ENCODE data around the gene CDHR1.

CDHR1 gene

GRCh38 chr10:84198206-84198915 is 4.0 kb downstream of the CDHR1 start:
- DNase-seq (ENCODE audit: low spot score) (no peak), FAIRE-seq (no peak)

DNA sequence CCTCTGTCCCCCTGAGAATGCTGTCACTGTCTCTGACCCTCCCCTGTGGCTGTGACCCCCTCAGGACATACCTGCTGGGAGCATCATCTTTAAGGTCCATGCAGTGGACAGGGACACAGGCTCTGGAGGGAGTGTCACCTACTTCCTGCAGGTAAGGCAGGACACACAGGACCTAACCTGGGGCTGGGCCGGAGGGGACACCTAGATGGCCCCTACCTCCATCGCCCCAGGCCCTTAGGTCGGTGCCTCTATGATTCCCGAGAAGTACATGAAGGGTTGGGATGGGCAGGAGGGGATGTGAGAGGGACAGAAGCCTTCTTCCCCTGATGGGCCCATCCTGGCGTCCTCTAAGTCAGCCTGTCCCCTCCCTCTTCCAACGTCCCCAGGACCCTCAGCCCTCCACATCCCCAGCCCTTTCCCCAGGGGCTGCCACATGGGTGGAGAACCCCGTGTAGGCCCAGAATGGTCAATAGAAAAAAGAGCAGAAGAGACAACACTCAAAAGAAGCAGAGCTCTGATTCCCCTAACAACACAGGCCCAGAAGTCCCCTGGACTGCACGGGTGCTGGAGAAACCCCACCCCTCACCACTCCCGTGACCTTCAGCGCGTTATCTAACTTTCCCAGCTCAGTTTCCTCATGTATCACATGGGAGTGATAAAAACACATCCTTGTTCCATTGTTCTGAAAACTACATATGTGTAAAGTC is 6.4 kb downstream of the CDHR1 start:
- no peak for DNase-seq (ENCODE audit: low spot score)
- FAIRE-seq = no peak

DNA sequence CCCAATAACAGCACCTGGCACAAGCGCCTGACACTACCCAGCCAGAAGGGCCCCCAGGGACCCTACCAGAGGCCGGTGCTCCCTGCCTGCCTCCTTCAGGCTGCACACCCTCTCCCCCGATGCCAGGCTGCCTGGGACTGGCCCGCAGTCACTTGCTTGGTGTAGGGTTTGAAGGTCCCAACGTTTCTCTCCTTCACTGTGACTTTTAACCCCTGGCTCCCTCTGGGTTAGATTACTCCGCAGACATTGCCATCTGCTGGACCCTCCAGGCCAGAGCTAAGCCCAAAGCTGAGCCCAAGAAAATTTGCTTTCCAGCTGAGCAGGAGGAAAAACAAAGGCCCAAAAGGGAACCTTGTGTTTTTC is 6.9 kb downstream of the CDHR1 start:
- DNase-seq (ENCODE audit: low spot score) = no peak
- no peak for FAIRE-seq

GRCh38 chr10:84201682-84202081 is 7.3 kb downstream of the CDHR1 start:
- FAIRE-seq (no peak), DNase-seq (ENCODE audit: low spot score) (no peak)

- DNase-seq (ENCODE audit: low spot score) (no peak), FAIRE-seq (no peak)
Measured at GRCh38 chr10:84202349-84202748, 8.0 kb downstream of the CDHR1 start.

DNA sequence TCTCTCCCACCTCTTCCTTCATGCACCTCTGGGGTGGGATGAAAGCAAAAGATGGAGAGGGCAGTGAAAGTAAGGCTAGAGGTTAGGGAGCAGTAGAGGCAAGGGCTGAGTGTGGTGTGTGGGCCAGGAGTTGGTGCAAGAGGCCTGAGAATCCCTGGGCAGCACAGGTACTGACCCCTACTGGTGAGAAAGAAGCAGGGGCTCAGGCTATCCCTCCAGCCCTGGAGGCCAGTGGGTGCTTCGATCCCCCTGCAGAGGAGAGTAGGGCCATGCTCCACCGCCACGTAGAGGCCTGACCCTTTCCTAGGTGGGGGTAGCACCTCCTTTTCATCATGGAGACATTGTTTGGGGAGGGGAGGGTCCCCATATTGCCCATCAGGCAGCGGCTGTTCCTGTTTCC is 9.8 kb downstream of the CDHR1 start:
- no peak for FAIRE-seq
- peak; percentile 42 for DNase-seq (ENCODE audit: low spot score)

GRCh38 chr10:84204610-84205009 is 10.3 kb downstream of the CDHR1 start:
- DNase-seq (ENCODE audit: low spot score) (no peak), FAIRE-seq (no peak)

DNA sequence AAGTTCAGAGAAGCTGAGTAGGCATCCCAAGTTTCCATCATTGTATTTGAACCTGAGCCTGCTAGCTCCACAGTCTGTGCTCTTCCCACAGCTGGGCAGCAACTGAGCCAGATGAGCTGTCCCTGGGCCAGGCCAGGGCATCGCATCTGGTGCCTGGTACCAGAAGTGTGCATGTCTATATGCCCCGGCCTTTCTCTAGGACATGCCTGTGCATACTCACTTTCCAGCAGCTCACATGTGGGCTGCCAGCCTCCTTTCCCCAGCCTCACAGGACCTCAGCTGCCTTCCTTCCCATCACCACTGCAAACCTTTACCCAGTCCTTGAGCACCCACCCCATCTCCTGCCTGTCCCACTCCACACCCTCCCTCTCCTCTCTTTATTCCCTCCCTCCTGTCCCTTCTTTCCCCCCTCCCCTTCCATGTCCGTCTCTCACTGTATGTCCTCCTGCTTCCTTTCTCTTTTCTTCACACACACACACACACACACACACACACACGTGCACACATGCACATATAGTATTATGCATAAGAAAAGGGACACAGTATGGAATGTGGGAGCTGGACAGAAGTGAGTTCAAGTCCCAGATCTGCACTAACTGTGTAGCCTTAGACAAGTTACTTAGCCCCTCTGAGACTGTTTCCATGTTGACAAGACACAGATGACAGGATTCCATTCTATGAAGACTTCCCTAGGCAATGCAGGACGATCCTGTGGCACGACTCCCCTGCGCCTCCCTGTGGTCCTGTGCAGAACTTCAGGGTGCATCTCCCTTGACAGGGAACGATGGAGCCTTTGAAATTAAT is 10.9 kb downstream of the CDHR1 start:
- DNase-seq (ENCODE audit: low spot score) (peak; percentile 60), FAIRE-seq (no peak)

DNA sequence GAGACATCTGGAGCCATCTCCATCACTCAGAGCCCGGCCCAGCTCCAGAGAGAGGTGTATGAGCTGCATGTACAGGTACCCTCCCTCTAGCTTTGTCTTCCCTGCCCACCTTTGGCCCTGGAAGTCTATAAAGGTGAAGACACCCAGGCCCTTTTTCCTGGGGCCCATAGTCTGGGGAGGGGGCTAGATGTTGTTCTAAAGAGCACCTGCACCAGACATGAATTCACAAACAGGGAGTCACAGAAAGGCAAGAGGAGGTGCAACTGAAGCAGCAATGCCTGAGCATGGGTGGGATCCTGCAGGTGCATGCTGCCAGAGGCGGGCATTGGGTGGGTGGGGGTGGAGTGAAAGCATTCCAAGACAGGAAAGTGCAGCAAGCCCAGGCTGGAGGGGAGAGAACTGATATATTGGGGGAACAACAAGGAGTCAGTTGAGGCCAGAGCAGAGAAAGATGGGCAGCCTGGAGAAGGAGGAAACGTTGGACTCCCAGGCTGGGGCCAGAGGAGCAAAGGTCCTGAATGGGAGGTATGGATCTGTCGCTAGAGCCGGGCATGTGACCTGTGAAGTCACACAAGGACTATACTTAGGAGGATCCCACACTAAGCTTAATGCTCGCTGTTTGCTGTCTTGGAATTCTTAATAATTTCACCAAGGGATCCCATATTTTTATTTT is 11.7 kb downstream of the CDHR1 start:
- FAIRE-seq (no peak), DNase-seq (ENCODE audit: low spot score) (no peak)

DNA sequence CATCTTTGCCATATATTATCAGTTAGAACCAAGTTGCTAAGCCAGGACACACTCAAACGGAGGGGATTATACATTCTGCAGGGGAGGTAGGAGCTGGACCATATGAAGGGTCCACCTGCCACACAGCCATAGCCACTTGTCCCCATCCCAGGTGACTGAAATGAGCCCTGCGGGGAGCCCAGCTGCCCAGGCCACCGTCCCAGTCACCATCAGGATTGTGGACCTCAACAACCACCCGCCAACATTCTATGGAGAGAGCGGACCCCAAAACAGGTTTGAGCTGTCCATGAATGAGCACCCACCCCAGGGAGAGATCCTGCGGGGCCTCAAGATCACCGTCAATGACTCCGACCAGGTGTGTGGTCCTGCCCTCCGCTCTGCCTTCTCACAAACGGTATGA is 13.7 kb downstream of the CDHR1 start:
- no peak for FAIRE-seq
- DNase-seq (ENCODE audit: low spot score) = no peak

- no peak for FAIRE-seq
- DNase-seq (ENCODE audit: low spot score) = no peak
Measured at GRCh38 chr10:84211566-84211965, 17.2 kb downstream of the CDHR1 start.

GRCh38 chr10:84212014-84212413 is 17.7 kb downstream of the CDHR1 start:
- no peak for FAIRE-seq
- no peak for DNase-seq (ENCODE audit: low spot score)

DNA sequence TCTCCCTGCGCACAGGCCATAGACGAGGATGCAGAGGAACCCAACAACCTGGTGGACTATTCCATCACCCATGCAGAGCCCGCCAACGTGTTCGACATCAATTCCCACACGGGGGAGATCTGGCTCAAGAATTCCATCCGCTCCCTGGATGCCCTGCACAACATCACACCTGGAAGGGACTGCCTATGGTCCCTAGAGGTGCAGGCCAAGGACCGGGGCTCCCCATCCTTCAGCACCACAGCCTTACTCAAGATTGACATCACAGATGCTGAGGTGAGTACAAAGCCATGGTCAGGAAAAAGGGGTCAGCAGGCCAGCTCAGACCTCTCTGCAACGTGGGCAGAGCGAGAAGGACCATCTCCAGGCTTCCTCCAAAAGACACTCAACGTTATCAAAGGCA is 18.7 kb downstream of the CDHR1 start:
- DNase-seq (ENCODE audit: low spot score) = no peak
- FAIRE-seq = no peak

- no peak for FAIRE-seq
- DNase-seq (ENCODE audit: low spot score) = no peak
Measured at GRCh38 chr10:84214046-84214572, 19.8 kb downstream of the CDHR1 start.

GRCh38 chr10:84214612-84215235 is 20.4 kb downstream of the CDHR1 start:
- DNase-seq (ENCODE audit: low spot score) = no peak
- FAIRE-seq = no peak

DNA sequence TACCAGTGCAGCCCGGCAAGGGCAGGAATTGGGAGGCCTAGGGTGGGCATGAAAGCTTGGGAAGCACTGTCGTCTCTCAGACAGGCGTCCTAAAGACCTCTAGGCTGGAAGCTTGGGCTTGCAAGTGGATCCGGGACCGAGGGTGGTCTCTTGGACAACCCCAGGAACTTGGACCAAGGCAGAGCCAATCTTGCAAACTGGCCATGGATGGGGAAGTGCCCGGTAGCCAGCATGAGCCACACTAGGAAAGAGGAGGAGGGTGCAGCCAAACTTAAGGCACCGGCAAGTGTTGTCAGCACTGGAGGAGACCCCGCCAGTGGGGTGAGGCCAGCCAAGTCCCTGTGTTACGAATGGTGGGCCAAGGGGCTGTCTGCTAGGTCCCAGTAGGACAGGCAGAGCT is 22.5 kb downstream of the CDHR1 start:
- DNase-seq (ENCODE audit: low spot score) (no peak), FAIRE-seq (no peak)

- DNase-seq (ENCODE audit: low spot score) (no peak), FAIRE-seq (no peak)
Measured at GRCh38 chr10:84217746-84218145, 23.4 kb downstream of the CDHR1 start.

- FAIRE-seq (no peak), DNase-seq (ENCODE audit: low spot score) (no peak)
Measured at GRCh38 chr10:84221916-84222315, 27.6 kb downstream of the CDHR1 start.

DNA sequence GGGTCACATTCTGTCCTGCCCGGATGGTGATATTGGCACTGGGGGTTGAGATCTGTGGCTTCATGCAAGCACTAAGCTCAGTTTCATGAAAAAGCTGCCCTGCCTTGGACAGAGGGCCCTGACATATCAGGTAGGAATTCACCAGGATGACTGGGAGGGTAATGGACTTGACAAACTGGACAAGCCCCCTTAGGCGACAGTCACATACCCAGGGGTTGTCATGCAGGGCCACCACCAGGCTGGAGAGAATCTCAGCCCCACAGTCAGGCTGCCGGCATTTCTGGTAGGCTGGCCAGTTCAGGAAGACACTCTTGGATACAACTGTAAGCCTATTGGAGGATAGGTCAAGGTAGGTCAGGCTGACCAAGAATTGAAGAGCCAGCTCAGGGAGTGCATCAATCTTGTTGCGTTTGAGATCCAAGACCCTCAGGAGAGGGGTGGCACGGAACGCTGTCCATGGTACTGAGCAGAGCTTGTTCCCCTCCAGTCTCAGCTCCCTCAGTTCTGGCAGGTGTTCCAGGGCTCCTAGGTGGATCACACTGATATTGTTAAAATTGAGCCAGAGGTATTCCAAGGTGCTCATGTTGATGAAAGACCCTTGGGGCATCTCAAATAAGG is 30.2 kb downstream of the CDHR1 start:
- FAIRE-seq (no peak), DNase-seq (ENCODE audit: low spot score) (no peak)

DNA sequence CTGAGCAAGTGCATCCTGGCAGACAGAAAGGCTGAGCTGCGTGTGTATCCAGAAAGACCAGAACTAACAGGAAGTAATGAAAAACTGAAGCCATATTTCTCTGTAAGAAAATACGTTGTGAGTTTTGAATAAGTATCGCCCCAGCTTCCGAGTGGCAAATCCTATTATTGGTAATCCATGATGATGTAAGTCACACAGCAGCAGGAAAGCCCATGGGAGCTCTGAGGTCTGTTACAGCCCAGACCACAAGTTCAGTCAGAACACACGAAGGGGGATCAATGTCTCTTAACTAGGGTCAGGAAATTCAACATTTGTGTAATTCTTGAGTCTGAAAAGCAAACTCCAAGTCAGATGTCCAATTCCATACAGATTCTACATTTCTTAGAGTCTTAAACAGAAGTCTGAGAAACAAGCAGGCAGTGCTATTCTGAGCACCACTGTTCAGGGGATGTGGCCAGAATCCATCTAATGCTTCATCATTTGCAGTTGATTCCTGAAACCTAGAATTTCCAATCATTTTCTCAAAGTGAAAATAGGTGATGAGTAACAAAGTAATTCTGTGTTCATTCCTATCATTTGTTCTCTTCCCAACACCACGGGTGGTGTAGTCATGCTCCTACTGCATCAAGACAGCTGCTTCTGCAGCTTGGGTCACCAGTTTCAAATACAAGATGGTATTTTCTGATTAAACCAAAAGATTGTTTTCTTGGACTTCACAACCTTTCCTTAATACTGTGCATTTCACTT is 31.3 kb downstream of the CDHR1 start, which contains the start of gene LRIT2:
Gene LRIT2 (minus strand): TSS at position 118 of the 747 bp plus-strand sequence. CDS start 24 bp downstream, at position 94.
- FAIRE-seq (no peak), DNase-seq (ENCODE audit: low spot score) (no peak)

All from RCC 7860 (cell line).